ENCODE data around the gene RAB13. TPM values are rescaled to one million over a fixed set of nuclear protein-coding genes. Genes with fewer than 3 reads are reported as not detected.
A peak's percentile ranks its signal among the peaks of the same experiment; 100 is the strongest.

The RAB13 gene
- total and polyA plus RNA-seq, 2 of the 8 experiments (the other 6 are each of a cell fraction or from before 2014, with no cell fraction given) = 70.5 to 157 TPM

DNA sequence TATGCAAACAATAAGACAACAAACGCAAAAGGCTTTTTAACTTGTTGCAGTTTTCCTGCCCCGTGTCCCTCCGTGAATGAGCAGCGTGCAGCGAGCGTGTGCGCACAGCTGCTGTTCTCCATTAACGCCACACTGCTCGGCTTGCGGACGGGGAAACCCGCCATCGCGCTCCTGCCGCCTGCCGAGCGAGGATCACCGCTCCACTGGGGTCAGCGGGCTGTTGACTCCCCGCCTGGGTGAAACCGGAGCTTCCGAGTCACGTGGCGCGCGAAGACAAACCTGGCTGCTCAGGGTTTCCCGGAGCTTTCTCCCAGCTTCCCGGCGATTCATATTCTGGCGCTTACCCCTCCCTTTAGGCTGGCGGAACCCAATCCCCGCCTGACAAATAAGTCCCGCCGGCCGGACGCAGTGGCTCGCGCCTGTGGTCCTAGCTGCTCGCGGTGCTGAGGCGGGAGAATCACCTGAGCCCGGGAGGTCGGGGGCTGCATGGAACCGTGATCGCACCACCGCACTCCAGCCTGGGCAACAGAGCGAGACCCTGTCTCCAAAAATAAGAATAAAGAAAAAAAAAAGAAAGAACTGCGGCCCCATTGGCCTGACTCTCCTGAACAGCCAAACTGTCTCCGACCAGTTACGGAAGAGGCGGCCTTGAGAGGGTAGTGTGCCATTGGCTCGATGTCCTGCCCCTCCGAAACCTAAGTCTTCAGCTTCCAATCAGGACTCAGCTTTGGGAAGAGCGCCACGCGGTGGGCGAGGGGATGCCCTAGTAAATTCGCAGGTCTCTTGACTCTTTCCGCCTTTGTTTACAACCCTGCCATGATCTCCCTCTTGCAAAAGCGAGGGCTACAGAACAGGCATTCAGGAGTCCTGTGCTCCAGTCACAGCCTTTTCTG is 18.8 kb downstream of the RAB13 start, which contains the start of gene CREB3L4 (continued):
- peak; percentile 40; the same call in 1 of the 2 replicates for TF ChIP-seq GTF2F1 (IDR thresholded peaks at IDR 0.05; ENCODE audit: borderline replicate concordance, low read depth, low read length)
- no peak for TF ChIP-seq GABPA (IDR thresholded peaks at IDR 0.05; ENCODE audit: borderline replicate concordance, insufficient read depth, low read length)
- no peak for TF ChIP-seq ATF2 (IDR thresholded peaks at IDR 0.05; ENCODE audit: low read length)
- peak; percentile 51 to 69; a peak in 3 of 4 replicates for TF ChIP-seq SIN3A (conservative IDR thresholded peaks at IDR 0.05 in 1 of 2, IDR thresholded peaks at IDR 0.05 in 1 of 2; ENCODE audit: low read depth in 1 of 2, low read length in 2 of 2)
- no peak for TF ChIP-seq JUN (IDR thresholded peaks at IDR 0.05; ENCODE audit: low read depth, low read length)
- peak; percentile 6 to 11; a peak in 1 of 4 replicates for TF ChIP-seq RAD21 (IDR thresholded peaks at IDR 0.05 in 1 of 2, conservative IDR thresholded peaks at IDR 0.05 in 1 of 2; ENCODE audit: low read depth in 2 of 2, low read length in 2 of 2)
- peak; percentile 87 for TF ChIP-seq TAF1 (IDR thresholded peaks at IDR 0.05; ENCODE audit: low read depth, low read length)

All from H1 (cell line).